H9 (cell line): Measurements from ENCODE around the gene SYT7. TPM values are rescaled to one million over a fixed set of nuclear protein-coding genes. Genes with fewer than 3 reads are reported as not detected.

Experiments
- DNase-seq: peaks from one replicate; pipeline ENCODE4 v3.0.0-alpha.2; 2017
- H2AFZ ChIP-seq: one replicate; pipeline ENCODE4 v1.6.1; 2013; ENCODE audit warnings: mild to moderate bottlenecking, low read length, control low read depth, moderate library complexity
- H2AK5ac ChIP-seq: 2 replicates; pipeline ENCODE4 v1.6.1; 2013; ENCODE audit warnings: low read length, control low read depth, mixed read lengths; ENCODE audit not compliant: insufficient read length
- H2BK120ac ChIP-seq: one replicate; pipeline ENCODE4 v1.6.1; 2013; ENCODE audit warnings: low read depth, mild to moderate bottlenecking, low read length, control low read depth, inconsistent platforms; ENCODE audit not compliant: poor library complexity, severe bottlenecking
- H2BK12ac ChIP-seq: 2 replicates; pipeline ENCODE4 v1.6.1; 2013; ENCODE audit warnings: low read length, control low read depth, mixed read lengths, low read depth; ENCODE audit not compliant: insufficient read length
- H2BK15ac ChIP-seq: 2 replicates; pipeline ENCODE4 v1.6.1; 2013; ENCODE audit warnings: low read depth, low read length, control low read depth
- H2BK20ac ChIP-seq: one replicate; pipeline ENCODE4 v1.6.1; 2013; ENCODE audit warnings: low read depth, mild to moderate bottlenecking, low read length, control low read depth, inconsistent platforms; ENCODE audit not compliant: poor library complexity, severe bottlenecking
- H2BK5ac ChIP-seq: 2 replicates; pipeline ENCODE4 v1.6.1; 2013; ENCODE audit warnings: low read length, control low read depth, mixed read lengths; ENCODE audit not compliant: insufficient read length
- H3K14ac ChIP-seq: 2 replicates; pipeline ENCODE4 v1.6.1; 2013; ENCODE audit warnings: low read length, control low read depth; ENCODE audit not compliant: insufficient read depth
- H3K18ac ChIP-seq: 2 replicates; pipeline ENCODE4 v1.6.1; 2013; ENCODE audit warnings: low read depth, mild to moderate bottlenecking, mixed read lengths, low read length, control low read depth; ENCODE audit not compliant: insufficient read length
- H3K23ac ChIP-seq: 2 replicates; pipeline ENCODE4 v1.6.1; 2013; ENCODE audit warnings: low read length, control low read depth, mixed read lengths, low read depth; ENCODE audit not compliant: insufficient read length
- H3K23me2 ChIP-seq: 2 replicates; pipeline ENCODE4 v1.6.1; 2013; ENCODE audit warnings: low read depth, mild to moderate bottlenecking, mixed read lengths, low read length, control low read depth; ENCODE audit not compliant: insufficient read length, poor library complexity, severe bottlenecking
- H3K27ac ChIP-seq: 2 replicates; pipeline ENCODE4 v1.5.1; 2013; ENCODE audit warnings: low read length, control low read depth, mixed read lengths, low read depth; ENCODE audit not compliant: insufficient read length
- H3K27me3 ChIP-seq: 2 replicates; pipeline ENCODE4 v1.6.1; 2013; ENCODE audit warnings: low read length, control low read depth, inconsistent platforms; ENCODE audit not compliant: insufficient read depth
- H3K4ac ChIP-seq: 2 replicates; pipeline ENCODE4 v1.6.1; 2013; ENCODE audit warnings: low read depth, mild to moderate bottlenecking, control low read depth, inconsistent platforms, low read length, moderate library complexity
- H3K4me1 ChIP-seq: 2 replicates; pipeline ENCODE4 v1.6.1; 2013; ENCODE audit warnings: low read length, control low read depth, inconsistent platforms; ENCODE audit not compliant: insufficient read depth
- H3K4me2 ChIP-seq: 2 replicates; pipeline ENCODE4 v1.6.1; 2013; ENCODE audit warnings: low read length, control low read depth, mixed read lengths; ENCODE audit not compliant: insufficient read length, insufficient read depth
- H3K56ac ChIP-seq: 2 replicates; pipeline ENCODE4 v1.6.1; 2013; ENCODE audit warnings: low read depth, mild to moderate bottlenecking, mixed read lengths, low read length, control low read depth; ENCODE audit not compliant: insufficient read length
- H3K79me1 ChIP-seq: 2 replicates; pipeline ENCODE4 v1.6.1; 2013; ENCODE audit warnings: low read depth, mild to moderate bottlenecking, moderate library complexity, low read length, control low read depth, inconsistent platforms; ENCODE audit not compliant: insufficient read depth, poor library complexity, severe bottlenecking
- H3K79me2 ChIP-seq: 2 replicates; pipeline ENCODE4 v1.6.1; 2013; ENCODE audit warnings: low read length, control low read depth, inconsistent platforms; ENCODE audit not compliant: insufficient read depth
- H3K9ac ChIP-seq: 2 replicates; pipeline ENCODE4 v1.6.1; 2013; ENCODE audit warnings: low read length, control low read depth, mixed read lengths; ENCODE audit not compliant: insufficient read length; ENCODE audit errors: extremely low read depth
- H3K9me3 ChIP-seq: one replicate; pipeline ENCODE4 v1.6.1; 2013; ENCODE audit warnings: low read depth, low read length, inconsistent platforms; ENCODE audit not compliant: control insufficient read depth
- H3T11ph ChIP-seq: one replicate; pipeline ENCODE4 v1.6.1; 2013; ENCODE audit warnings: mild to moderate bottlenecking, low read length, control low read depth, inconsistent platforms
- H4K20me1 ChIP-seq: one replicate; pipeline ENCODE4 v1.6.1; 2013; ENCODE audit not compliant: control insufficient read depth, insufficient read length, insufficient read depth
- H4K5ac ChIP-seq: 2 replicates; pipeline ENCODE4 v1.6.1; 2013; ENCODE audit warnings: low read depth, mild to moderate bottlenecking, mixed read lengths, low read length, control low read depth; ENCODE audit not compliant: insufficient read length
- H4K8ac ChIP-seq: replicated peaks from 2 replicates; pipeline ENCODE4 v1.6.1; 2013; ENCODE audit warnings: low read length, control low read depth, mixed read lengths, low read depth; ENCODE audit not compliant: insufficient read length
- H4K91ac ChIP-seq: 2 replicates; pipeline ENCODE4 v1.6.1; 2013; ENCODE audit warnings: low read depth, mild to moderate bottlenecking, moderate library complexity, mixed read lengths, low read length, control low read depth; ENCODE audit not compliant: insufficient read length
- H3K27ac Mint-ChIP-seq, 3 experiments: 2 replicates in 2 of 3; 3 replicates in 1 of 3; pipeline ENCODE4 v1.8.0; 2020 to 2021; ENCODE audit warnings: mixed read lengths in 3 of 3, mild to moderate bottlenecking in 1 of 3, moderate library complexity in 1 of 3
- H3K27me3 Mint-ChIP-seq: 2 replicates; pipeline ENCODE4 v1.8.0; 2021; ENCODE audit warnings: low read depth, mild to moderate bottlenecking, moderate library complexity, mixed read lengths
- H3K36me3 Mint-ChIP-seq, 3 experiments: 2 replicates in 2 of 3; 3 replicates in 1 of 3; pipeline ENCODE4 v1.8.0; 2020 to 2021; ENCODE audit warnings: low read depth in 3 of 3, mixed read lengths in 3 of 3; ENCODE audit not compliant: insufficient read depth in 1 of 3
- H3K4me1 Mint-ChIP-seq, 2 experiments: 2 replicates each; pipeline ENCODE4 v1.8.0; 2020; ENCODE audit warnings: mixed read lengths in 2 of 2
- H3K4me3 Mint-ChIP-seq, 2 experiments: 2 replicates in 1 of 2; 3 replicates in 1 of 2; pipeline ENCODE4 v1.8.0; 2020 to 2021; ENCODE audit warnings: mild to moderate bottlenecking in 2 of 2, mixed read lengths in 2 of 2, moderate library complexity in 1 of 2
- H3K9me3 Mint-ChIP-seq, 2 experiments: 2 replicates in 1 of 2; 3 replicates in 1 of 2; pipeline ENCODE4 v1.8.0; 2020; ENCODE audit warnings: mild to moderate bottlenecking in 2 of 2, mixed read lengths in 2 of 2, moderate library complexity in 1 of 2
- CTCF ChIP-seq: fragments of 200-600 bp; sonication (generic); conservative IDR thresholded peaks from 3 replicates; pipeline ENCODE4 v1.8.0; 2021; ENCODE audit warnings: antibody characterized with exemption, mild to moderate bottlenecking
- WGBS: extraction: QIAGEN DNeasy Blood & Tissue Kit; methylation state at CpG from one replicate; pipeline ENCODE4 v1.1.7; 2013; ENCODE audit warnings: missing lambda C conversion rate, low lambda C conversion rate, mixed read lengths; ENCODE audit not compliant: insufficient read length; ENCODE audit errors: extremely low coverage; 5-methylcytosine and 5-hydroxymethylcytosine counted together
- total RNA-seq: library from RNA; stranded (reverse); gene quantifications from 2 replicates; pipeline ENCODE4 v1.2.1, GENCODE V29; 2021

SYT7 gene
- total RNA-seq, 1 experiment from 2014 or later: 8.8 TPM

GRCh38 chr11:61474013-61474643 lies 106.7 kb downstream of the SYT7 start:
- no peak overlapping the region for H2BK120ac ChIP-seq
- peak overlapping the region in 1 of 3 experiments; percentile 5; a peak in 1 of 7 replicates for H3K27ac Mint-ChIP-seq
- H3K9me3 ChIP-seq: no peaks in the 10 kb centered on the region
- H3K27me3 Mint-ChIP-seq: peaks cover 2% of the 10 kb centered on the region; the same call in 1 of the 2 replicates
- H2AK5ac ChIP-seq: no peak overlapping the region
- no peak overlapping the region for H3K4me2 ChIP-seq
- no peak overlapping the region for H2AFZ ChIP-seq
- DNase-seq: no peak
- H3K14ac ChIP-seq: no peak overlapping the region
- peaks cover 4 to 10% of the 10 kb centered on the region in 2 experiments; a peak in 3 of 4 replicates for H3K4me1 Mint-ChIP-seq
- H2BK20ac ChIP-seq: no peak overlapping the region
- H4K8ac ChIP-seq: no peak overlapping the region
- no peak overlapping the region for H3K18ac ChIP-seq
- no peak overlapping the region for H2BK15ac ChIP-seq
- no peak overlapping the region for H4K91ac ChIP-seq
- no peaks in the 10 kb centered on the region for H3K23me2 ChIP-seq
- no peak overlapping the region for H3K56ac ChIP-seq
- no peaks in the 10 kb centered on the region for H3K79me1 ChIP-seq
- H3K23ac ChIP-seq: no peak overlapping the region
- H4K20me1 ChIP-seq: no peaks in the 10 kb centered on the region
- no peaks in the 10 kb centered on the region for H3K27me3 ChIP-seq
- WGBS: no CpG with 5 or more reads among the region's 6 CpGs
- H3T11ph ChIP-seq: no peak overlapping the region
- H3K4me3 Mint-ChIP-seq: no peak overlapping the region
- H4K5ac ChIP-seq: no peak overlapping the region
- H3K36me3 Mint-ChIP-seq: peaks cover 0 to 9% (median 7%) of the 10 kb centered on the region in 3 experiments; a peak in 3 of 7 replicates
- no peaks in the 10 kb centered on the region for H3K4me1 ChIP-seq
- H2BK12ac ChIP-seq: no peak overlapping the region
- no peak for TF ChIP-seq CTCF
- no peaks in the 10 kb centered on the region for H3K79me2 ChIP-seq
- H3K9ac ChIP-seq: no peak overlapping the region
- H3K9me3 Mint-ChIP-seq: no peaks in the 10 kb centered on the region
- H3K27ac ChIP-seq: no peak overlapping the region
- no peak overlapping the region for H2BK5ac ChIP-seq
- no peak overlapping the region for H3K4ac ChIP-seq
